CD4-positive, alpha-beta T cell treated with Interleukin-4 for 4 hours (primary cell): Measurements from ENCODE around the gene CELF4.

Source experiments
- DNase-seq: peaks from one replicate; pipeline ENCODE4 v3.0.0-alpha.2; 2020

The CELF4 gene

GRCh38 chr18:37565101-37565976 is at the start of gene CELF4:
Gene CELF4, minus strand, starts transcription at chr18:37565798.
- DNase-seq = no peak

GRCh38 chr18:37613253-37613565 is 47.6 kb upstream of the CELF4 start:
- no peak for DNase-seq

GRCh38 chr18:37612524-37613252 is 47.1 kb upstream of the CELF4 start:
- DNase-seq = no peak

- no peak for DNase-seq
Measured at GRCh38 chr18:37611614-37612279, 46.1 kb upstream of the CELF4 start.

- no peak for DNase-seq
Measured at GRCh38 chr18:37608876-37609275, 43.3 kb upstream of the CELF4 start.

- DNase-seq = no peak
Measured at GRCh38 chr18:37607281-37607680, 41.7 kb upstream of the CELF4 start.

- DNase-seq = no peak
Measured at GRCh38 chr18:37604032-37604431, 38.4 kb upstream of the CELF4 start.

GRCh38 chr18:37598966-37599896 is 33.6 kb upstream of the CELF4 start:
- no peak for DNase-seq

GRCh38 chr18:37598396-37598795 is 32.8 kb upstream of the CELF4 start:
- DNase-seq = no peak

GRCh38 chr18:37590346-37590745 is 24.7 kb upstream of the CELF4 start:
- DNase-seq = no peak

- no peak for DNase-seq
Measured at GRCh38 chr18:37588289-37588688, 22.7 kb upstream of the CELF4 start.

GRCh38 chr18:37586656-37587225 is 21.1 kb upstream of the CELF4 start:
- DNase-seq = no peak

GRCh38 chr18:37584952-37585695 is 19.5 kb upstream of the CELF4 start:
- DNase-seq = no peak

GRCh38 chr18:37584217-37584616 is 18.6 kb upstream of the CELF4 start:
- DNase-seq = no peak

- no peak for DNase-seq
Measured at GRCh38 chr18:37582261-37582660, 16.7 kb upstream of the CELF4 start.

- no peak for DNase-seq
Measured at GRCh38 chr18:37578886-37579513, 13.4 kb upstream of the CELF4 start.

- no peak for DNase-seq
Measured at GRCh38 chr18:37578182-37578678, 12.6 kb upstream of the CELF4 start.

GRCh38 chr18:37577051-37577611 is 11.5 kb upstream of the CELF4 start:
- DNase-seq = no peak

GRCh38 chr18:37575646-37576045 is 10.0 kb upstream of the CELF4 start:
- no peak for DNase-seq

- DNase-seq = no peak
Measured at GRCh38 chr18:37574113-37574512, 8.5 kb upstream of the CELF4 start.

GRCh38 chr18:37572736-37573135 is 7.1 kb upstream of the CELF4 start:
- no peak for DNase-seq
